ENCODE results near the gene STAT3.

STAT3 gene

GRCh38 chr17:42281571-42282096 lies 106.6 kb downstream of the STAT3 start:
- no peak for TF ChIP-seq CTCF (IDR thresholded peaks at IDR 0.05; ENCODE audit: control insufficient read depth, extremely low read depth, insufficient read depth)
- DNase-seq (ENCODE audit: low read depth), result no peak
- H3K4me3 ChIP-seq (ENCODE audit: low read depth, low read length), result no peak overlapping the region

GRCh38 chr17:42279776-42280630 lies 108.2 kb downstream of the STAT3 start:
- no peak for TF ChIP-seq CTCF (IDR thresholded peaks at IDR 0.05; ENCODE audit: control insufficient read depth, extremely low read depth, insufficient read depth)
- no peak for DNase-seq (ENCODE audit: low read depth)
- no peak overlapping the region for H3K4me3 ChIP-seq (ENCODE audit: low read depth, low read length)

- DNase-seq (ENCODE audit: low read depth), result no peak
- no peak for TF ChIP-seq CTCF (IDR thresholded peaks at IDR 0.05; ENCODE audit: control insufficient read depth, extremely low read depth, insufficient read depth)
Measured at GRCh38 chr17:42277342-42277712, 110.9 kb downstream of the STAT3 start.

GRCh38 chr17:42276609-42277341 lies 111.5 kb downstream of the STAT3 start:
- TF ChIP-seq CTCF (IDR thresholded peaks at IDR 0.05; ENCODE audit: control insufficient read depth, extremely low read depth, insufficient read depth), result no peak
- DNase-seq (ENCODE audit: low read depth), result no peak
- H3K4me3 ChIP-seq (ENCODE audit: low read depth, low read length), result peak overlapping the region; percentile 60

More at GRCh38 chr17:42277342-42277712, 110.9 kb downstream of the STAT3 start:
- no peak overlapping the region for H3K4me3 ChIP-seq (ENCODE audit: low read depth, low read length)

GRCh38 chr17:42276359-42276608 lies 112.0 kb downstream of the STAT3 start, which contains the start of gene STAT5B:
TSS of gene STAT5B (minus strand) at chr17:42276391. CDS start at chr17:42232127, 44,264 bp downstream.
- no peak for TF ChIP-seq CTCF (IDR thresholded peaks at IDR 0.05; ENCODE audit: control insufficient read depth, extremely low read depth, insufficient read depth)
- DNase-seq (ENCODE audit: low read depth), result no peak
- peak within 1 kb of the TSS; percentile 77 for H3K4me3 ChIP-seq (ENCODE audit: low read depth, low read length)

- no peak for DNase-seq (ENCODE audit: low read depth)
- no peak for TF ChIP-seq CTCF (IDR thresholded peaks at IDR 0.05; ENCODE audit: control insufficient read depth, extremely low read depth, insufficient read depth)
- H3K4me3 ChIP-seq (ENCODE audit: low read depth, low read length), result peak overlapping the region; percentile 77
Measured at GRCh38 chr17:42275527-42276358, 112.5 kb downstream of the STAT3 start.
